Measurements from ENCODE around the gene CCDC117. TPM values are rescaled to one million over a fixed set of nuclear protein-coding genes. Genes with fewer than 3 reads are reported as not detected.

The CCDC117 gene
- total and polyA plus RNA-seq, 8 donors, result 7.1 to 28.6 (median 13.8) TPM

DNA sequence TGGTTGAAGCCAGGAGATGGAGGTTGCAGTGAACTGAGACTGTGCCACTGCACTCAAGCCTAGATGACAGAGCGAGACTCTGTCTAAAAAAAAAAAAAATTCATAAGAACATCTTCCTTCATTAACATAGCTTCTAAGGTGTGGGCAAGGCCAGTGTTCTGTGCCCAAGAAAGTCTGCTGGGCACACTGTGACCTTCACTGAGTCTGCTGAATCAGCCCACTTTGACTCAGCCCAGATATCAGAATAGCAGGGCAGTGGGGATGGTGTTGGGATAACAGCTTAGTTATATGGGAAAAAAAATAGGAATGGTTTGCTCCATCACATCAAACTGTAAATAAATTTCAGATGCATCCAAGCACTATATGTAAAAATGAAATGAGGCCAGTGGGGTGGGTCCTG is 60.2 kb downstream of the CCDC117 start:
- Histone ChIP-seq H3K9me3 (no peaks in the 10 kb centered on the region), H3K27ac (no peak overlapping the region), H3K36me3 (no peaks in the 10 kb centered on the region), H3K4me1 (peaks cover 9 to 34% (median 22%) of the 10 kb centered on the region in 4 donors), H3K27me3 (no peaks in the 10 kb centered on the region), H3K4me3 (no peak overlapping the region)
- WGBS, 5 donors, result 98 to 100% (median 100%) methylated on average over 1 of the region's 1 CpG
- intact Hi-C loops (cut with DNase I; ENCODE audit: low total_unique reads), result no loop called here
- TF ChIP-seq EP300 (IDR thresholded peaks at IDR 0.05) (no peak), POLR2A (IDR thresholded peaks at IDR 0.05) (no peak), POLR2AphosphoS5 (IDR thresholded peaks at IDR 0.05) (no peak)
- TF ChIP-seq, protein P1, sequence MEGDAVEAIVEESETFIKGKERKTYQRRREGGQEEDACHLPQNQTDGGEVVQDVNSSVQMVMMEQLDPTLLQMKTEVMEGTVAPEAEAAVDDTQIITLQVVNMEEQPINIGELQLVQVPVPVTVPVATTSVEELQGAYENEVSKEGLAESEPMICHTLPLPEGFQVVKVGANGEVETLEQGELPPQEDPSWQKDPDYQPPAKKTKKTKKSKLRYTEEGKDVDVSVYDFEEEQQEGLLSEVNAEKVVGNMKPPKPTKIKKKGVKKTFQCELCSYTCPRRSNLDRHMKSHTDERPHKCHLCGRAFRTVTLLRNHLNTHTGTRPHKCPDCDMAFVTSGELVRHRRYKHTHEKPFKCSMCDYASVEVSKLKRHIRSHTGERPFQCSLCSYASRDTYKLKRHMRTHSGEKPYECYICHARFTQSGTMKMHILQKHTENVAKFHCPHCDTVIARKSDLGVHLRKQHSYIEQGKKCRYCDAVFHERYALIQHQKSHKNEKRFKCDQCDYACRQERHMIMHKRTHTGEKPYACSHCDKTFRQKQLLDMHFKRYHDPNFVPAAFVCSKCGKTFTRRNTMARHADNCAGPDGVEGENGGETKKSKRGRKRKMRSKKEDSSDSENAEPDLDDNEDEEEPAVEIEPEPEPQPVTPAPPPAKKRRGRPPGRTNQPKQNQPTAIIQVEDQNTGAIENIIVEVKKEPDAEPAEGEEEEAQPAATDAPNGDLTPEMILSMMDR (IDR thresholded peaks at IDR 0.05), result no peak
- no peak for DNase-seq

GRCh38 chr22:28833276-28833923 is 60.9 kb downstream of the CCDC117 start:
- whole genome bisulfite sequencing, 5 donors, result 77 to 98% (median 89%) methylated on average over 3 of the region's 3 CpGs
- no peak overlapping the region for H3K27ac ChIP-seq
- intact Hi-C loops (cut with DNase I; ENCODE audit: low total_unique reads), result no loop called here

GRCh38 chr22:28835630-28836189 is 63.2 kb downstream of the CCDC117 start:
- WGBS, 5 donors, result 65 to 88% (median 73%) methylated on average over 11 of the region's 11 CpGs
- Histone ChIP-seq H3K4me3 (no peak overlapping the region), H3K9me3 (no peaks in the 10 kb centered on the region), H3K36me3 (no peaks in the 10 kb centered on the region), H3K4me1 (peaks cover 0 to 9% (median 6%) of the 10 kb centered on the region in 4 donors), H3K27me3 (no peaks in the 10 kb centered on the region), H3K27ac (no peak overlapping the region)
- intact Hi-C loops (cut with DNase I; ENCODE audit: low total_unique reads), result no loop called here
- DNase-seq, result no peak
- TF ChIP-seq POLR2A (IDR thresholded peaks at IDR 0.05), result no peak
- TF ChIP-seq, protein P1 (IDR thresholded peaks at IDR 0.05), result no peak

More at GRCh38 chr22:28833276-28833923, 60.9 kb downstream of the CCDC117 start:
- DNase-seq, result no peak
- no peak overlapping the region for H3K4me3 ChIP-seq
- H3K27me3 ChIP-seq, result no peaks in the 10 kb centered on the region
- peaks cover 9 to 31% (median 22%) of the 10 kb centered on the region in 4 donors for H3K4me1 ChIP-seq
- no peaks in the 10 kb centered on the region for H3K36me3 ChIP-seq
- H3K9me3 ChIP-seq, result no peaks in the 10 kb centered on the region
- TF ChIP-seq POLR2AphosphoS5 (IDR thresholded peaks at IDR 0.05), result no peak
- TF ChIP-seq, protein P1 (IDR thresholded peaks at IDR 0.05), result no peak

GRCh38 chr22:28837640-28838039 is 65.1 kb downstream of the CCDC117 start:
- intact Hi-C loops (cut with DNase I; ENCODE audit: low total_unique reads), result no loop called here
- no peaks in the 10 kb centered on the region for H3K27me3 ChIP-seq
- H3K36me3 ChIP-seq, result no peaks in the 10 kb centered on the region
- no peak overlapping the region for H3K27ac ChIP-seq
- TF ChIP-seq EP300 (IDR thresholded peaks at IDR 0.05) (no peak), POLR2AphosphoS5 (IDR thresholded peaks at IDR 0.05) (no peak), POLR2A (IDR thresholded peaks at IDR 0.05) (no peak)
- TF ChIP-seq, protein P1 (IDR thresholded peaks at IDR 0.05), result no peak
- H3K4me3 ChIP-seq, result no peak overlapping the region
- WGBS, 5 donors, result 86 to 93% (median 89%) methylated on average over 6 of the region's 6 CpGs
- no peaks in the 10 kb centered on the region for H3K9me3 ChIP-seq
- DNase-seq, result no peak
- no peaks in the 10 kb centered on the region for H3K4me1 ChIP-seq

Small RNAs within 50 kb of the gene (small RNA-seq; reads per million reads assigned to genes)
- gene Z93930.1, result 0 reads per million in 4 donors

Other genes with a start within 250 kb of the CCDC117 start
- 10 to 100 TPM; 19.3 to 53.4 (median 41.4) TPM for gene TTC28, start 92.9 kb upstream of the CCDC117 start, total RNA-seq
- 1 to 10 TPM; 1.7 to 4.4 (median 2.9) TPM for gene TTC28, start 92.9 kb upstream of the CCDC117 start, polyA plus RNA-seq
- gene CHEK2, start 30.9 kb upstream of the CCDC117 start, total RNA-seq, result 10 to 100 TPM in 1 of 5 donors, 1 to 10 TPM in 3, not detected in 1; 1.0 to 21.5 (median 4.9) TPM
- gene CHEK2, start 30.9 kb upstream of the CCDC117 start, polyA plus RNA-seq, result 10 to 100 TPM in 2 of 3 donors, 1 to 10 TPM in 1; 8.5 to 16.9 (median 11.3) TPM
- gene HSCB, start 30.7 kb upstream of the CCDC117 start, total RNA-seq, result 10 to 100 TPM in 2 of 5 donors, 1 to 10 TPM in 2, not detected in 1; 4.0 to 30.1 (median 10.2) TPM
- gene HSCB, start 30.7 kb upstream of the CCDC117 start, polyA plus RNA-seq, result 10 to 100 TPM; 26.0 to 39.7 (median 31.4) TPM
- 100 to 1,000 TPM; 134 to 612 (median 387) TPM for gene XBP1, start 27.9 kb downstream of the CCDC117 start, total RNA-seq
- gene XBP1, start 27.9 kb downstream of the CCDC117 start, polyA plus RNA-seq, result 100 to 1,000 TPM; 193 to 230 (median 214) TPM
- 10 to 100 TPM in 1 of 5 donors, 1 to 10 TPM in 4; 1.8 to 52.7 (median 6.4) TPM for gene ZNRF3, start 110.9 kb downstream of the CCDC117 start, total RNA-seq
- 1 to 10 TPM; 1.4 to 2.9 (median 1.7) TPM for gene ZNRF3, start 110.9 kb downstream of the CCDC117 start, polyA plus RNA-seq